Breast epithelium (tissue), 3 donors: Measurements from ENCODE around the gene UGT1A9.

ENCODE experiments used
- CTCF ChIP-seq, 3 donors: fragments of 450-650 bp; IDR thresholded peaks; one replicate each; pipeline ENCODE4 v1.5.1; 2016 to 2017; ENCODE audit warnings: antibody characterized with exemption in 3 of 3, mild to moderate bottlenecking in 3 of 3, moderate library complexity in 3 of 3
- POLR2A ChIP-seq: fragments of 450-650 bp; IDR thresholded peaks from one replicate; pipeline ENCODE4 v1.6.1; 2016; ENCODE audit warnings: antibody characterized with exemption, mild to moderate bottlenecking, moderate library complexity
- POLR2AphosphoS5 ChIP-seq, 3 donors: sonication (generic); formaldehyde crosslinking; IDR thresholded peaks; one replicate each; pipeline ENCODE4 v1.6.1; 2017; ENCODE audit warnings: antibody characterized with exemption in 3 of 3

- TF ChIP-seq POLR2AphosphoS5 (IDR thresholded peaks at IDR 0.05) (no peak), CTCF (IDR thresholded peaks at IDR 0.05) (no peak), POLR2A (no peak)
These were observed 102.2 kb downstream of the UGT1A9 start for GRCh38 chr2:233773854-233774253.
